Trophoblast cell (in vitro differentiated cells and primary cell): ENCODE results near the gene CCL11.

Experiments
- DNase-seq, 2 donors: peaks; one replicate each; pipeline ENCODE4 v3.0.0-alpha.2; 2016
- H2AFZ ChIP-seq: 2 replicates; pipeline ENCODE4 v1.6.1; 2013; ENCODE audit warnings: low read length, moderate library complexity, mild to moderate bottlenecking; ENCODE audit not compliant: insufficient read depth, poor library complexity
- H2AK5ac ChIP-seq: 2 replicates; pipeline ENCODE4 v1.6.1; 2013; ENCODE audit warnings: mild to moderate bottlenecking, low read length
- H2BK120ac ChIP-seq: 2 replicates; pipeline ENCODE4 v1.6.1; 2013; ENCODE audit warnings: low read length, mild to moderate bottlenecking, moderate library complexity; ENCODE audit not compliant: insufficient read depth, poor library complexity
- H2BK12ac ChIP-seq: 2 replicates; pipeline ENCODE4 v1.6.1; 2013; ENCODE audit warnings: mild to moderate bottlenecking, low read length, moderate library complexity
- H2BK5ac ChIP-seq: 2 replicates; pipeline ENCODE4 v1.6.1; 2013; ENCODE audit warnings: low read length, low read depth, moderate library complexity, mild to moderate bottlenecking; ENCODE audit not compliant: poor library complexity
- H3K14ac ChIP-seq: 2 replicates; pipeline ENCODE4 v1.6.1; 2013; ENCODE audit warnings: mild to moderate bottlenecking, low read length
- H3K18ac ChIP-seq: 2 replicates; pipeline ENCODE4 v1.6.1; 2013; ENCODE audit warnings: mild to moderate bottlenecking, low read length
- H3K23ac ChIP-seq: 2 replicates; pipeline ENCODE4 v1.6.1; 2013; ENCODE audit warnings: low read length
- H3K27ac ChIP-seq: 2 replicates; pipeline ENCODE4 v1.5.1; 2013; ENCODE audit warnings: low read depth, mild to moderate bottlenecking, inconsistent platforms, low read length, moderate library complexity
- H3K27me3 ChIP-seq: 2 replicates; pipeline ENCODE4 v1.6.1; 2013; ENCODE audit warnings: inconsistent platforms, mild to moderate bottlenecking, low read length, moderate library complexity; ENCODE audit not compliant: insufficient read depth
- H3K36me3 ChIP-seq, 2 experiments: 1 replicate in 1 of 2; 2 replicates in 1 of 2; pipeline ENCODE4 v1.6.1; 2013; ENCODE audit warnings: low read length in 2 of 2, mild to moderate bottlenecking in 2 of 2, moderate library complexity in 1 of 2; ENCODE audit not compliant: insufficient read depth in 2 of 2, control insufficient read depth in 1 of 2
- H3K4ac ChIP-seq: 2 replicates; pipeline ENCODE4 v1.6.1; 2013; ENCODE audit warnings: low read depth, mild to moderate bottlenecking, low read length, moderate library complexity
- H3K4me1 ChIP-seq, 2 experiments: 1 replicate in 1 of 2; 2 replicates in 1 of 2; pipeline ENCODE4 v1.6.1; 2013; ENCODE audit warnings: low read length in 2 of 2, mild to moderate bottlenecking in 2 of 2, moderate library complexity in 1 of 2; ENCODE audit not compliant: insufficient read depth in 2 of 2, control insufficient read depth in 1 of 2
- H3K4me2 ChIP-seq: 2 replicates; pipeline ENCODE4 v1.6.1; 2013; ENCODE audit warnings: inconsistent platforms, mild to moderate bottlenecking, low read length, moderate library complexity
- H3K4me3 ChIP-seq: 2 replicates; pipeline ENCODE4 v1.5.1; 2013; ENCODE audit warnings: mild to moderate bottlenecking, low read depth, low read length, inconsistent platforms
- H3K79me1 ChIP-seq: one replicate; pipeline ENCODE4 v1.6.1; 2013; ENCODE audit warnings: low read length
- H3K79me2 ChIP-seq: 2 replicates; pipeline ENCODE4 v1.6.1; 2013; ENCODE audit warnings: low read length, mild to moderate bottlenecking; ENCODE audit not compliant: control insufficient read depth, insufficient read depth, poor library complexity
- H3K9ac ChIP-seq: 2 replicates; pipeline ENCODE4 v1.6.1; 2013; ENCODE audit warnings: mild to moderate bottlenecking, low read length
- H3K9me3 ChIP-seq: 2 replicates; pipeline ENCODE4 v1.6.1; 2013; ENCODE audit warnings: low read depth, mild to moderate bottlenecking, control low read depth, inconsistent platforms, low read length; ENCODE audit not compliant: insufficient read depth
- H4K12ac ChIP-seq: 2 replicates; pipeline ENCODE4 v1.6.1; 2013; ENCODE audit warnings: low read depth, mild to moderate bottlenecking, low read length, moderate library complexity
- H4K8ac ChIP-seq: 2 replicates; pipeline ENCODE4 v1.6.1; 2013; ENCODE audit warnings: low read depth, mild to moderate bottlenecking, low read length, moderate library complexity
- H4K91ac ChIP-seq: one replicate; pipeline ENCODE4 v1.6.1; 2013; ENCODE audit warnings: low read depth, mild to moderate bottlenecking, low read length, moderate library complexity
- WGBS: extraction: QIAGEN DNeasy Blood & Tissue Kit; methylation state at CpG from one replicate; pipeline ENCODE4 v1.1.7; 2013; ENCODE audit warnings: missing lambda C conversion rate; ENCODE audit not compliant: insufficient read length, insufficient coverage; ENCODE audit errors: extremely low coverage; 5-methylcytosine and 5-hydroxymethylcytosine counted together

CCL11 gene

DNA sequence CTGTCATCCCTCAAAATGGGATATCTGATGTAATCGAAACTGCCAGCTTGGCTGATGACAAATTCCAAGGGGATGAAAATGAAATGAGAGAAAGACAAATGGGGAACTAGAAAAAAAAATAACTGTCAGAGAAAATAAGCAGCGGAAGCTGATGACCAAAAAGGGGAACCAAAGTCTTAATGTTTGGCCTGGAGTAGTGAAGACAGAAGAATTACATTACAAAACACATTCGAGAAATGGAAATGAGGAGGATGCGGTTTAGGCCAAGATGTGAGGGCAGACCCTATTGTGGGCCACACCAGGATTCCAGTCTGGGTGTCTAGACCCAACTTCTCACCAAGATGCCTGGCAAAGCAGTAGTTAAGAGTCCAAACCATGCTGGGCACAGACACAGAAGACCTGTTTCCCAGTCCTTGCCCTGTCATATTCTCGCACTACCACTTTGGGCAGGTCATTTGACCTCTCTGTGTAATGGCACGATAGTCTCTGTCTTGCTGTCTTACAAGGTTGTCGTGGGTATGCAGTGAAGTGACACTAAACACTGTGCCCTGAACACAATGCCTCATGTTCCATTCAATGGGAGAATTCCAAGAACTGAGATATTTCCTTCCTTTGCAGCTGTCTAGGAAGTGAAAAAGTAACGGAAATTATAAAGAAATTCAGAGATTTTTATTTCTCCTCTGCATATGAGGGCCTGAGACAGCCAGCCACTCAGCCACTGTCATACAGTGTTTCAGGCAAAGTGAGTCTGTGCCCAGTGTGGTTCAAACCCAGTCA is 42.8 kb upstream of the CCL11 start:
- DNase-seq, result peak in 1 of 2 donors; percentile 26
- Histone ChIP-seq H3K27me3 (no peaks in the 10 kb centered on the region), H3K4me1 (peaks cover 0 to 5% of the 10 kb centered on the region in 2 experiments), H3K14ac (no peak overlapping the region), H3K4me3 (no peak overlapping the region), H4K91ac (no peak overlapping the region), H3K27ac (no peak overlapping the region), H3K36me3 (no peaks in the 10 kb centered on the region), H2AFZ (no peak overlapping the region), H2BK5ac (no peak overlapping the region), H3K23ac (no peak overlapping the region), H3K79me1 (no peaks in the 10 kb centered on the region), H2BK12ac (no peak overlapping the region), H4K8ac (no peak overlapping the region), H3K4ac (no peak overlapping the region), H3K18ac (no peak overlapping the region), H3K4me2 (no peak overlapping the region), H3K9ac (no peak overlapping the region), H4K12ac (no peak overlapping the region), H2BK120ac (no peak overlapping the region), H2AK5ac (no peak overlapping the region), H3K9me3 (peaks cover 1% of the 10 kb centered on the region), H3K79me2 (no peaks in the 10 kb centered on the region)
- no CpG with 5 or more reads among the region's 8 CpGs for WGBS

DNA sequence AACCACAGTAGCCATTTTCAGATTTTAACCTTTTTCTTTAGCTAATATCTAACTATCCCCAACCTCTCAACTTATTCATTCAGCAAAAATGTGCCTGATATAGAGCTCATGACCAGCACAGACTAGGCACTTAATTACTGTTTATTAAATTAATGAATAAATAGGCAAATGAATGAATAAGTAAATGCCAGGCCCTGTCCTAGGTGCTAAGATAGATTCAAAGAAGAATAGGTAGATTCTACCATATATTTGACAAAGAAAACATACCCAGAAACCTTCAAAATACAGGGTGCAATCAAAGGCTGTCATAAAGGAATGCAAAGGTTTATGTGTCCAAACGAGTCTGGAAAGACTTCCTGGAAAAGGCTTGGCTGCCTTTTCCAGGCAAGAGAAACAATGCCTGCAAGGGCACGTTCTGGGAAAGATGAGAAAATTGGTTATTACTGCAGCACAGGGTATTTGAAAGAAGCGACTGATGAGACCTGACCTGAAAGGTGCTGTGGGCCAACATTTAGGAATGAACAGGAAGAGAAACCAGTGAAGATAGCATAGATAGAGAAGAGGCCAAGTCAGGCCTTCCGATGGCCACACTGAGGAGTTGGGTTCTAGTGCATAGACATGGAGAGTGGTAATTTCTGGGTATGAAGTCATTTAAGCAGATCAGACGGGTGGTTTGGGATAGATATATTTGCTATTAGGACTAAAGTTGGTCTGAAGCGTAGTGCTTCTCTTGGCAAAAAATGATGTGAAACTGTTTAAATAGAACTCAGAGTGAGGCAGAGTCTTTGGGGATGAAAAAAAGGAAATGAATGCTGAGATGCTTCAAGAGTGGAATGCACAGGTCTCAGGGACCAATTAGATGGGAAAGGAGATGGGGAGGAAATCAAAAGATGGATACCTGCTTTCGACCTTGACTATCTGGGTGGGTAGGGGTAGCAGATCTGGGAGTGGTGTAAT is 41.9 kb upstream of the CCL11 start:
- no peak overlapping the region for H3K4me3 ChIP-seq
- no peak overlapping the region for H2BK120ac ChIP-seq
- no peaks in the 10 kb centered on the region for H3K79me1 ChIP-seq
- peaks cover 1% of the 10 kb centered on the region for H3K9me3 ChIP-seq
- no peak overlapping the region for H4K8ac ChIP-seq
- no peak for DNase-seq
- no peaks in the 10 kb centered on the region for H3K36me3 ChIP-seq
- H3K4me2 ChIP-seq, result no peak overlapping the region
- H3K27ac ChIP-seq, result no peak overlapping the region
- H3K27me3 ChIP-seq, result no peaks in the 10 kb centered on the region
- H4K12ac ChIP-seq, result no peak overlapping the region
- H3K4ac ChIP-seq, result no peak overlapping the region
- no peak overlapping the region for H3K18ac ChIP-seq
- no peaks in the 10 kb centered on the region for H3K79me2 ChIP-seq
- no peak overlapping the region for H2AFZ ChIP-seq
- no peak overlapping the region for H3K14ac ChIP-seq
- H2BK5ac ChIP-seq, result no peak overlapping the region
- no peak overlapping the region for H2BK12ac ChIP-seq
- H3K9ac ChIP-seq, result no peak overlapping the region
- H3K4me1 ChIP-seq, result peaks cover 0 to 3% of the 10 kb centered on the region in 2 experiments
- H4K91ac ChIP-seq, result no peak overlapping the region
- no peak overlapping the region for H3K23ac ChIP-seq
- no peak overlapping the region for H2AK5ac ChIP-seq
- WGBS, result no CpG with 5 or more reads among the region's 7 CpGs

DNA sequence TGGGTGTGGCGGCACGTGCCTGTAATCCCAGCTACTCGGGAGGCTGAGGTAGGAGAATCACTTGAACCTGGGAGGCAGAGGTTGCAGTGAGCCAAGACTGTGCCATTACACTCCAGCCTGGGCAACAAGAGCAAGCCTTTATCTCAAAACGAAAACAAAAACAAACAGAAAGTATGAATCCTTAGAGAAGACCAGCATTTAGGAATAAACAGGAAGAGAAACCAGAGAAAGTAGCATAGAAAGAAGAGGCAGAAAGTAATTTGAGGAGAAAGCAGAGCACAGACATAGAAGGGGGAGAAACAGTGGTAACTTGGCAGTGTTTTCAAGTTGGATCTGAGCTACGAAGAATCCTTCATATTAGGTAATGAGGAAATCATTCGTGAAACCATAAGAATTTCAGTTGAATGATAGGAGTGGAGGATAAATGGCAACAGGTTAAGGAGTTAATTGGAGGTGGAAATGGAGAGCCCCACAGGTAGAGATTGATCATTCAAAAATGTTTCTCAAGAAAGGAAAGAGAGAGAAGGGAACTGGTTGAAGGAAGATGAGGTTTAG is 40.1 kb upstream of the CCL11 start:
- no peak overlapping the region for H2BK120ac ChIP-seq
- no peak overlapping the region for H2BK12ac ChIP-seq
- no peak overlapping the region for H3K4me2 ChIP-seq
- no peak overlapping the region for H3K9ac ChIP-seq
- no peak overlapping the region for H4K91ac ChIP-seq
- no CpG with 5 or more reads among the region's 6 CpGs for WGBS
- no peaks in the 10 kb centered on the region for H3K79me2 ChIP-seq
- no peak overlapping the region for H3K4ac ChIP-seq
- no peak for DNase-seq
- no peak overlapping the region for H3K23ac ChIP-seq
- H3K27me3 ChIP-seq, result no peaks in the 10 kb centered on the region
- H4K12ac ChIP-seq, result no peak overlapping the region
- H3K4me3 ChIP-seq, result no peak overlapping the region
- H2AFZ ChIP-seq, result no peak overlapping the region
- peaks cover 1% of the 10 kb centered on the region for H3K9me3 ChIP-seq
- no peak overlapping the region for H3K27ac ChIP-seq
- H3K18ac ChIP-seq, result no peak overlapping the region
- no peak overlapping the region for H4K8ac ChIP-seq
- no peak overlapping the region for H2BK5ac ChIP-seq
- H3K79me1 ChIP-seq, result no peaks in the 10 kb centered on the region
- H3K36me3 ChIP-seq, result no peaks in the 10 kb centered on the region
- H2AK5ac ChIP-seq, result no peak overlapping the region
- H3K4me1 ChIP-seq, result no peaks in the 10 kb centered on the region
- no peak overlapping the region for H3K14ac ChIP-seq

- Histone ChIP-seq H3K23ac (no peak overlapping the region), H3K4me1 (no peaks in the 10 kb centered on the region), H3K79me2 (no peaks in the 10 kb centered on the region), H3K27ac (no peak overlapping the region), H3K9ac (no peak overlapping the region), H3K27me3 (no peaks in the 10 kb centered on the region), H4K91ac (no peak overlapping the region), H4K12ac (no peak overlapping the region), H2AK5ac (no peak overlapping the region), H2BK120ac (no peak overlapping the region), H4K8ac (no peak overlapping the region), H3K4me2 (no peak overlapping the region), H3K4me3 (no peak overlapping the region), H3K4ac (no peak overlapping the region), H2AFZ (no peak overlapping the region), H3K14ac (no peak overlapping the region), H3K18ac (no peak overlapping the region), H3K79me1 (no peaks in the 10 kb centered on the region), H3K36me3 (no peaks in the 10 kb centered on the region), H2BK12ac (no peak overlapping the region), H2BK5ac (no peak overlapping the region), H3K9me3 (peaks cover 1% of the 10 kb centered on the region)
- peak in 1 of 2 donors; percentile 17 for DNase-seq
- no CpG with 5 or more reads among the region's 1 CpG for WGBS
Measured at GRCh38 chr17:34246446-34246845, 39.1 kb upstream of the CCL11 start.
